OCI-LY3 (cell line): ENCODE data around the gene ABCD1.
"Not testable (repeated sequence)": the region's sequence is repeated elsewhere in the genome, so short reads cannot be mapped to it uniquely, and the experiment has no call there.

Experiments
- EZH2phosphoT487 ChIP-seq: fragments of 200-600 bp; shearing (Covaris generic); IDR thresholded peaks from 2 replicates; pipeline ENCODE4 v1.6.1; 2018; ENCODE audit warnings: antibody characterized with exemption, mixed run types, low read depth
- TF ChIP-seq, protein P1 (sequence below): fragments of 200-600, 300-600 bp; sonication (generic); IDR thresholded peaks from 2 replicates; pipeline ENCODE4 v1.5.1; 2014; ENCODE audit warnings: antibody characterized with exemption, low read length, low read depth

DNA sequence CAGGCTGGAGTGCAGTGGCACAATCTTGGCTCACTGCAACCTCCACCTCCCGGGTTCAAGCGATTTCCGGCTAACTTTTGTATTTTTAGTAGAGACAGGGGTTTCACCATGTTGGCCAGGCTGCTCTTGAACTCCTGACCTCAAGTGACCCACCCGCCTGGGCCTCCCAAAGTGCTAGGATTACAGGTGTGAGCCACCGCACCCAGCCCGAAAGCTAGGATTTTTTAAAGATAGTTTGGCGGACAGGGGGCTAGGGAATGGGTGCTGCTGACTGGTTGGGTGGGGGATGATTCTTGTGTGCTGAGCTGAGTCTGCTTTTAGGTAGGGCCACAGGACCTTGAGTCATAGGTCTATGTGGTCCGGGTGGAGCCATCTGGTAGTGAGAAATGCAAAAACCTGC is 41.2 kb upstream of the ABCD1 start:
- TF ChIP-seq, protein P1, sequence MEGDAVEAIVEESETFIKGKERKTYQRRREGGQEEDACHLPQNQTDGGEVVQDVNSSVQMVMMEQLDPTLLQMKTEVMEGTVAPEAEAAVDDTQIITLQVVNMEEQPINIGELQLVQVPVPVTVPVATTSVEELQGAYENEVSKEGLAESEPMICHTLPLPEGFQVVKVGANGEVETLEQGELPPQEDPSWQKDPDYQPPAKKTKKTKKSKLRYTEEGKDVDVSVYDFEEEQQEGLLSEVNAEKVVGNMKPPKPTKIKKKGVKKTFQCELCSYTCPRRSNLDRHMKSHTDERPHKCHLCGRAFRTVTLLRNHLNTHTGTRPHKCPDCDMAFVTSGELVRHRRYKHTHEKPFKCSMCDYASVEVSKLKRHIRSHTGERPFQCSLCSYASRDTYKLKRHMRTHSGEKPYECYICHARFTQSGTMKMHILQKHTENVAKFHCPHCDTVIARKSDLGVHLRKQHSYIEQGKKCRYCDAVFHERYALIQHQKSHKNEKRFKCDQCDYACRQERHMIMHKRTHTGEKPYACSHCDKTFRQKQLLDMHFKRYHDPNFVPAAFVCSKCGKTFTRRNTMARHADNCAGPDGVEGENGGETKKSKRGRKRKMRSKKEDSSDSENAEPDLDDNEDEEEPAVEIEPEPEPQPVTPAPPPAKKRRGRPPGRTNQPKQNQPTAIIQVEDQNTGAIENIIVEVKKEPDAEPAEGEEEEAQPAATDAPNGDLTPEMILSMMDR: not testable (repeated sequence)
- not testable (repeated sequence) for TF ChIP-seq EZH2phosphoT487
